A549 (cell line): ENCODE results near the gene HOXB8. TPM values are rescaled to one million over a fixed set of nuclear protein-coding genes. Genes with fewer than 3 reads are reported as not detected.

Source experiments
- ATAC-seq, 2 experiments: fragments of 200-7000 bp in 1 of 2; fragments of >200 bp in 1 of 2; cut with Nextera tagmentation in 1 of 2; cut with Tn5 transposase in 1 of 2; 3 replicates each; pipeline versions ENCODE4 v1.8.0 to v1.9.1; 2018 to 2020; ENCODE audit warnings: mild to moderate bottlenecking in 1 of 2, moderate library complexity in 1 of 2
- CTCF ChIA-PET: fragments of 300-600 bp; sonication (Branson Sonifier 250); formaldehyde crosslinking; extraction: SDS; loops from one replicate; lab custom pipeline; 2021; ENCODE audit warnings: antibody characterized with exemption, inconsistent platforms; lab: Yijun Ruan, JAX
- POLR2A ChIA-PET: fragments of 350-600 bp; formaldehyde crosslinking; extraction: SDS; loops from one replicate; lab custom pipeline; 2021; ENCODE audit warnings: antibody characterized with exemption, inconsistent platforms; lab: Yijun Ruan, JAX
- DNase-seq, 2 experiments: peaks; one replicate each; pipeline versions ENCODE4 v3.0.0 to v3.0.0-alpha.2; 2011 to 2016; ENCODE audit warnings: low read depth in 1 of 2, low spot score in 1 of 2
- FAIRE-seq: peaks from 2 replicates; lab custom pipeline; 2011; peaks lifted over from hg19 to GRCh38; lab: Jason Lieb, UNC
- H3K27ac ChIP-seq, 2 experiments: fragments of >200 bp; sonication (Bioruptor Twin); formaldehyde crosslinking; 3 replicates each; pipeline ENCODE4 v1.5.1; 2016 to 2017
- H3K4me1 ChIP-seq: fragments of >200 bp; sonication (Bioruptor Twin); formaldehyde crosslinking; 3 replicates; pipeline ENCODE4 v1.6.1; 2016
- H3K4me2 ChIP-seq: fragments of >200 bp; sonication (Bioruptor Twin); formaldehyde crosslinking; 3 replicates; pipeline ENCODE4 v1.6.1; 2016
- H3K4me3 ChIP-seq: fragments of >200 bp; sonication (Bioruptor Twin); formaldehyde crosslinking; 3 replicates; pipeline ENCODE4 v1.5.1; 2016
- H3K9me3 ChIP-seq: fragments of >200 bp; sonication (Bioruptor Twin); formaldehyde crosslinking; 3 replicates; pipeline ENCODE4 v1.6.1; 2016
- BCL3 ChIP-seq: fragments of >200 bp; sonication (Bioruptor Twin); formaldehyde crosslinking; IDR thresholded peaks from 3 replicates; pipeline ENCODE4 v1.6.1; 2016
- CBX2 ChIP-seq: fragments of 200-600 bp; sonication (generic); IDR thresholded peaks from 2 replicates; pipeline ENCODE4 v1.6.1; 2016; ENCODE audit warnings: low read depth, mild to moderate bottlenecking, borderline replicate concordance
- CBX8 ChIP-seq: fragments of 200-600 bp; sonication (generic); IDR thresholded peaks from 2 replicates; pipeline ENCODE4 v1.6.1; 2016
- CEBPB ChIP-seq, 2 experiments: fragments of >200 bp in 1 of 2; sonication (Bioruptor Twin) in 1 of 2; formaldehyde crosslinking in 1 of 2; IDR thresholded peaks; 2 replicates each; pipeline ENCODE4 v1.6.1; 2012 to 2016
- FOSL2 ChIP-seq, 2 experiments: fragments of 450-650 bp in 1 of 2; fragments of >200 bp in 1 of 2; sonication (Bioruptor Twin) in 1 of 2; formaldehyde crosslinking; IDR thresholded peaks; 2 replicates each; pipeline versions ENCODE4 v1.5.0 to v1.6.1; 2016 to 2020; ENCODE audit warnings: mild to moderate bottlenecking in 1 of 2, moderate library complexity in 1 of 2
- GATA3 ChIP-seq: IDR thresholded peaks from 2 replicates; pipeline ENCODE4 v1.6.1; 2012; ENCODE audit warnings: borderline replicate concordance
- HOXB13 ChIP-seq: fragments of 250-450 bp; sonication (Bioruptor Pico); IDR thresholded peaks from 2 replicates; pipeline ENCODE4 v1.5.0; 2020; ENCODE audit warnings: low read depth, mild to moderate bottlenecking, moderate library complexity
- HOXB5 ChIP-seq: fragments of 250-450 bp; sonication (Bioruptor Pico); IDR thresholded peaks from 2 replicates; pipeline ENCODE4 v1.5.0; 2020; ENCODE audit warnings: mild to moderate bottlenecking, moderate library complexity
- MAFK ChIP-seq: fragments of 450-650 bp; IDR thresholded peaks from 2 replicates; pipeline ENCODE4 v1.6.1; 2014; ENCODE audit not compliant: partially characterized antibody
- NFE2L2 ChIP-seq: fragments of 150-350 bp; conservative IDR thresholded peaks from 2 replicates; pipeline ENCODE4 v1.6.1; 2014; ENCODE audit warnings: low read length
- NPAS2 ChIP-seq: fragments of 250-450 bp; sonication (Bioruptor Pico); IDR thresholded peaks from 2 replicates; pipeline ENCODE4 v1.8.0; 2022; ENCODE audit warnings: mild to moderate bottlenecking, moderate library complexity, borderline replicate concordance
- PBX3 ChIP-seq: IDR thresholded peaks from 2 replicates; pipeline ENCODE4 v1.6.1; 2012
- PHF8 ChIP-seq: fragments of 200-600 bp; sonication (generic); IDR thresholded peaks from 2 replicates; pipeline ENCODE4 v1.6.1; 2016; ENCODE audit warnings: low read depth, mild to moderate bottlenecking, antibody characterized with exemption, moderate library complexity, borderline replicate concordance
- POLR2A ChIP-seq: IDR thresholded peaks from 2 replicates; pipeline ENCODE4 v1.6.1; 2012; ENCODE audit warnings: mild to moderate bottlenecking, low read length
- RAD21 ChIP-seq, 2 experiments: fragments of >200 bp in 1 of 2; sonication (Bioruptor Twin) in 1 of 2; formaldehyde crosslinking in 1 of 2; IDR thresholded peaks in 1 of 2; conservative IDR thresholded peaks in 1 of 2; 2 replicates in 1 of 2; 3 replicates in 1 of 2; pipeline ENCODE4 v1.6.1; 2012 to 2018; ENCODE audit warnings: inconsistent platforms in 1 of 2
- RARB ChIP-seq: fragments of 250-450 bp; sonication (Bioruptor Pico); IDR thresholded peaks from 2 replicates; pipeline ENCODE4 v1.8.0; 2021; ENCODE audit warnings: mild to moderate bottlenecking, moderate library complexity
- RCOR1 ChIP-seq: fragments of 150-350 bp; IDR thresholded peaks from 2 replicates; pipeline ENCODE4 v1.6.1; 2014; ENCODE audit warnings: antibody characterized with exemption, low read length, low read depth
- TFCP2L1 ChIP-seq: fragments of 250-450 bp; sonication (Bioruptor Pico); IDR thresholded peaks from 2 replicates; pipeline ENCODE4 v1.5.0; 2021; ENCODE audit warnings: mild to moderate bottlenecking
- TP53 ChIP-seq: fragments of 250-450 bp; sonication (Bioruptor Pico); IDR thresholded peaks from 2 replicates; pipeline ENCODE4 v1.5.0; 2021; ENCODE audit warnings: mild to moderate bottlenecking, moderate library complexity
- ZSCAN20 ChIP-seq: fragments of 250-450 bp; sonication (Bioruptor Pico); IDR thresholded peaks from 2 replicates; pipeline ENCODE4 v1.8.0; 2022; ENCODE audit warnings: mild to moderate bottlenecking, moderate library complexity
- WGBS: methylation state at CpG from one replicate; pipeline ENCODE4 v1.1.6; 2017; ENCODE audit errors: missing lambda C conversion rate; 5-methylcytosine and 5-hydroxymethylcytosine counted together
- polyA plus RNA-seq, 4 experiments: library from polyadenylated mRNA; depleted of rRNA in 3 of 4; stranded (reverse); fragments of >200 nt; fragmentation: RNase III in 1 of 4; extraction: RNeasy Plus Mini Kit Qiagen cat#74134 plus additional on column Dnase treatment in 1 of 4; gene quantifications; 2 replicates in 3 of 4; 3 replicates in 1 of 4; pipeline ENCODE4 v1.2.3, GENCODE V29; 2011 to 2017

HOXB8 gene
- polyA plus RNA-seq, 2 of the 4 experiments (the other 2 are of a cell fraction), result 5.8 to 11.1 TPM

GRCh38 chr17:48633266-48633677 is 18.2 kb upstream of the HOXB8 start (continued):
- no peak for TF ChIP-seq CBX2
- TF ChIP-seq NPAS2 (CRISPR knock-in tag), result no peak
- TF ChIP-seq, all 56 proteins: peak for 0

- no peak for TF ChIP-seq RCOR1
- no peak for TF ChIP-seq GATA3
- no peak for TF ChIP-seq PBX3
- no peak for TF ChIP-seq PHF8
- TF ChIP-seq HOXB13 (CRISPR knock-in tag), result no peak
- TF ChIP-seq BCL3, result no peak
- no peak for TF ChIP-seq TP53 (CRISPR knock-in tag)
- no peak for TF ChIP-seq RAD21 (conservative IDR thresholded peaks at IDR 0.05 in 1 of 2, IDR thresholded peaks at IDR 0.05 in 1 of 2)
- TF ChIP-seq POLR2A, result no peak
- TF ChIP-seq FOSL2 (IDR thresholded peaks at IDR 0.05), result no peak
- no peak for TF ChIP-seq FOSL2 (CRISPR knock-in tag; IDR thresholded peaks at IDR 0.05)
- TF ChIP-seq NFE2L2, result no peak
- no peak for ATAC-seq
- no peak overlapping the region for H3K4me2 ChIP-seq
- no peaks in the 10 kb centered on the region for H3K9me3 ChIP-seq
- ChIA-PET CTCF (interaction anchor here (1.1 to 2.3 kb wide), 8 partner anchors 10 to 246 kb away, joined by 3 to 19 read pairs (median 5); no protein-coding TSS in a partner anchor), POLR2A (no interaction called here)
- no peak overlapping the region for H3K4me3 ChIP-seq
- no peak for FAIRE-seq
- DNase-seq, result no peak
- 91% methylated on average over 7 of the region's 7 CpGs for WGBS
- H3K27ac ChIP-seq, result no peak overlapping the region
- H3K4me1 ChIP-seq, result peaks cover 27% of the 10 kb centered on the region
Measured at GRCh38 chr17:48632579-48633265, 17.6 kb upstream of the HOXB8 start.

- CTCF ChIA-PET, result interaction anchor here (1.0 to 2.3 kb wide), 11 partner anchors 9 to 247 kb away, joined by 3 to 19 read pairs (median 4); no protein-coding TSS in a partner anchor
- no peak for TF ChIP-seq ZSCAN20 (CRISPR knock-in tag)
Measured at GRCh38 chr17:48631693-48632578, 16.8 kb upstream of the HOXB8 start.

GRCh38 chr17:48630925-48631692 is 16.0 kb upstream of the HOXB8 start:
- FAIRE-seq (no peak), ATAC-seq (no peak), DNase-seq (no peak)
- Histone ChIP-seq H3K9me3 (no peaks in the 10 kb centered on the region), H3K4me1 (peaks cover 19% of the 10 kb centered on the region), H3K4me2 (no peak overlapping the region), H3K4me3 (no peak overlapping the region), H3K27ac (no peak overlapping the region)
- ChIA-PET CTCF (interaction anchor here (1.0 to 2.3 kb wide), 8 partner anchors 8 to 248 kb away, joined by 3 to 19 read pairs (median 5); no protein-coding TSS in a partner anchor), POLR2A (no interaction called here)
- WGBS, result 81% methylated on average over 15 of the region's 15 CpGs
- no peak for TF ChIP-seq PHF8
- no peak for TF ChIP-seq RARB (CRISPR knock-in tag)
- TF ChIP-seq HOXB5 (CRISPR knock-in tag), result no peak
- peak in 1 of 2 experiments; percentile 17; a peak in 1 of 4 replicates for TF ChIP-seq CEBPB (IDR thresholded peaks at IDR 0.05)
- TF ChIP-seq CBX8, result no peak
- no peak for TF ChIP-seq TFCP2L1 (CRISPR knock-in tag)
- no peak for TF ChIP-seq MAFK
- TF ChIP-seq, all 56 proteins: peak for 1

More at GRCh38 chr17:48631693-48632578, 16.8 kb upstream of the HOXB8 start:
- no peak for ATAC-seq
- POLR2A ChIA-PET, result no interaction called here
- H3K27ac ChIP-seq, result no peak overlapping the region
- no peak overlapping the region for H3K4me3 ChIP-seq
- DNase-seq, result no peak
- H3K4me2 ChIP-seq, result no peak overlapping the region
- peaks cover 23% of the 10 kb centered on the region for H3K4me1 ChIP-seq
- WGBS, result 91% methylated on average over 7 of the region's 7 CpGs
- no peak for FAIRE-seq
- no peaks in the 10 kb centered on the region for H3K9me3 ChIP-seq
